Tibial artery (tissue), 4 donors: ENCODE measurements around the gene C14orf93.

Experiments used
- DNase-seq, 2 donors: peaks; one replicate each; pipeline ENCODE4 v3.0.0-alpha.2; 2019
- H3K27ac ChIP-seq, 2 donors: fragments of 200-600 bp; sonication (generic) in 1 of 2; 1 replicate in 1 of 2; 2 replicates in 1 of 2; pipeline ENCODE4 v1.5.1; 2018 to 2019; ENCODE audit warnings: mild to moderate bottlenecking in 1 of 2
- H3K27me3 ChIP-seq, 2 donors: fragments of 200-600 bp; sonication (generic) in 1 of 2; one replicate each; pipeline versions ENCODE4 v1.5.1 to v1.6.0; 2016 to 2019
- H3K36me3 ChIP-seq, 3 donors: fragments of 200-600 bp; sonication (generic) in 2 of 3; one replicate each; pipeline ENCODE4 v1.5.1; 2016 to 2019; ENCODE audit warnings: mild to moderate bottlenecking in 2 of 3
- H3K4me1 ChIP-seq, 4 donors: fragments of 200-600 bp; sonication (generic) in 2 of 4; 1 replicate in 3 of 4; 2 replicates in 1 of 4; pipeline ENCODE4 v1.5.1; 2016 to 2019
- H3K4me3 ChIP-seq, 2 donors: fragments of 200-600 bp; sonication (generic) in 1 of 2; 1 replicate in 1 of 2; 2 replicates in 1 of 2; pipeline ENCODE4 v1.5.1; 2018 to 2019; ENCODE audit warnings: mild to moderate bottlenecking in 2 of 2
- H3K9me3 ChIP-seq, 3 donors: fragments of 200-600 bp; sonication (generic) in 1 of 3; one replicate each; pipeline ENCODE4 v1.5.1; 2016 to 2019
- intact Hi-C: fragments of 100-400 bp; cut with DNase I; formaldehyde crosslinking; loops from one replicate; pipeline ENCODE4 v1.15.0; 2023; ENCODE audit warnings: low total_unique reads
- TF ChIP-seq, protein P1 (sequence below), 2 experiments: fragments of 200-600 bp in 1 of 2; fragments of 450-650 bp in 1 of 2; IDR thresholded peaks; one replicate each; pipeline ENCODE4 v1.5.1; 2017 to 2019; ENCODE audit warnings: antibody characterized with exemption in 2 of 2, mild to moderate bottlenecking in 1 of 2, moderate library complexity in 1 of 2

C14orf93 gene

DNA sequence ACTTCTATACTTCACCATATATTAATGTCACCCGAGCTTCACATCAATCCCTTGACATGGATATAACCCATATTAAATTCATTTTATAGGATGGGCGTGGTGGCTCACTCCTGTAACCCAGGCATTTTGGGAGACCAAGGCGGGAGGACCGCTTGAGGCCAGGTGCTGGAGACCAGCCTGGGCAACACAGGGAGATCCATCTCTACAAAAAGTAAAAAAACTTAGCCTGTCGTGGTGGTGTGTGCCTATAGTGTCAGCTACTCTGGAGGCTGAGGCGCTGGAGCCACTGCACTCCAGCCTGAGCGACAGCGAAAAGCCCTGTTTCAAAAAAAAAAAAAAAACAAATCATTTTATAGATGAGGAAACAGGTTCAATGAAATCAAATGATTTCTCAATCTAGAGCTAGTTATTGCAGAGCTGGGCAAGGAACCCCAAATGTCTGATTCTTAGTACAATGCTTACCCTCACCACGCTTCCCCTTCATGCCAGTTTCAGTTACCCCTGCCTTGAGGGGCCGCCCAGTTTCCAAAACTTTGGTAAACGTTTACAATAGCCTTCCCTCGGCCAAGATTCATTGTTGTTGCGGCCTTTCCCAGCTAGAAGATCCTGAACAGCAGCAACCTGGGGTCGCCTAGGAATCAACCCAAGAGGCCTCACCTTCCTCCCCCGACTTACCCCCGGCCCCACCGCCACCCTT lies 24.0 kb upstream of the C14orf93 start:
- no peaks in the 10 kb centered on the region for H3K27me3 ChIP-seq
- no peaks in the 10 kb centered on the region for H3K9me3 ChIP-seq
- TF ChIP-seq, protein P1, sequence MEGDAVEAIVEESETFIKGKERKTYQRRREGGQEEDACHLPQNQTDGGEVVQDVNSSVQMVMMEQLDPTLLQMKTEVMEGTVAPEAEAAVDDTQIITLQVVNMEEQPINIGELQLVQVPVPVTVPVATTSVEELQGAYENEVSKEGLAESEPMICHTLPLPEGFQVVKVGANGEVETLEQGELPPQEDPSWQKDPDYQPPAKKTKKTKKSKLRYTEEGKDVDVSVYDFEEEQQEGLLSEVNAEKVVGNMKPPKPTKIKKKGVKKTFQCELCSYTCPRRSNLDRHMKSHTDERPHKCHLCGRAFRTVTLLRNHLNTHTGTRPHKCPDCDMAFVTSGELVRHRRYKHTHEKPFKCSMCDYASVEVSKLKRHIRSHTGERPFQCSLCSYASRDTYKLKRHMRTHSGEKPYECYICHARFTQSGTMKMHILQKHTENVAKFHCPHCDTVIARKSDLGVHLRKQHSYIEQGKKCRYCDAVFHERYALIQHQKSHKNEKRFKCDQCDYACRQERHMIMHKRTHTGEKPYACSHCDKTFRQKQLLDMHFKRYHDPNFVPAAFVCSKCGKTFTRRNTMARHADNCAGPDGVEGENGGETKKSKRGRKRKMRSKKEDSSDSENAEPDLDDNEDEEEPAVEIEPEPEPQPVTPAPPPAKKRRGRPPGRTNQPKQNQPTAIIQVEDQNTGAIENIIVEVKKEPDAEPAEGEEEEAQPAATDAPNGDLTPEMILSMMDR (IDR thresholded peaks at IDR 0.05) = no peak
- peaks cover 36 to 44% (median 38%) of the 10 kb centered on the region in 3 donors for H3K36me3 ChIP-seq
- H3K4me1 ChIP-seq = peaks cover 0 to 22% (median 13%) of the 10 kb centered on the region in 4 donors
- peak overlapping the region; percentile 81 to 87 for H3K4me3 ChIP-seq
- DNase-seq = no peak
- peak overlapping the region; percentile 90 to 98 for H3K27ac ChIP-seq
- intact Hi-C loops = no loop called here

DNA sequence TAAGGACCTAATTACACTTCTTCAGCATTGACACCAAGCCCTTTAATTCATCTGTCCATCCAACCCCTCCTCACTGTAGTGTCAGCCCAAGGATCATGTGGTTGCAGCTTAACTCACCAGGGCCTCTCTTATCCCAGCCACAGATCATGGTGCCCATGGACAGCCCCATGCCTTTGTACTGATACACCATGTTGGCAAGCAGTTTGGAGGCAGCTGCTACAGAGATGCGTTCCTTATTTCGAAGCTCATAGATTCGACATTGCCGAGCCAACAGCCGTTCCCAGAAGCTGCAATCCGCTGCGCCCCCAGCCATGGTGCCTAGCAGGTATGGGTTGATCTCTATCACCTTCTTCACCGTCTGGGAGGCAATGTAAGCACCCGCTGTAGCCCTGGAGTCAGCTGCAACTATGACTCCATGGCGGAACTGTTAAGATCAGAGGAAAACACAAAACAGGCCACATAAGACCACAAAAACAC lies 23.3 kb upstream of the C14orf93 start:
- DNase-seq = no peak
- intact Hi-C loops = no loop called here
- Histone ChIP-seq H3K9me3 (no peaks in the 10 kb centered on the region), H3K4me1 (peaks cover 0 to 22% (median 13%) of the 10 kb centered on the region in 4 donors), H3K4me3 (no peak overlapping the region), H3K27ac (no peak overlapping the region), H3K36me3 (peaks cover 36 to 50% (median 38%) of the 10 kb centered on the region in 3 donors), H3K27me3 (no peaks in the 10 kb centered on the region)
- TF ChIP-seq, protein P1 (IDR thresholded peaks at IDR 0.05) = no peak

DNA sequence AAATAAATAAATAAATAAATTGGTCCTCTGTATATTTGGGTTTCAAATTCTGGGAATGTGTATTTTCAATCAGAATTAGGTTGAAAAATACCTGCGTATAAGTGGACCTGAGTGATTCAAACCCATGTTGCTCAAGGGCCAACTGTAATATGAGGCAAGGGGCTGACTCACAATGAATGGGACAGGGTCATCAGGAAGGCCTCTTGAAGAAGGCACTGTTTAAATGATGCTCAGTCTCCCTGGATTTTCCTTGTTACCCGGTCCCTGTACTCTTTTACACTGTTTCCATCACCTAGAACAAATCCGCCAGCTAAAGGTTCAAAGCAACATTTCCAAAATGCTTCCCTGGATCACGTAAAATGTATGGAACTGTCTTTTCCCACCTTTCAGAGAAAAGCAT lies 21.0 kb upstream of the C14orf93 start:
- DNase-seq = no peak
- peaks cover 38 to 68% (median 46%) of the 10 kb centered on the region in 3 donors for H3K36me3 ChIP-seq
- H3K4me1 ChIP-seq = peaks cover 0 to 22% (median 13%) of the 10 kb centered on the region in 4 donors
- no peak overlapping the region for H3K27ac ChIP-seq
- no peaks in the 10 kb centered on the region for H3K9me3 ChIP-seq
- H3K4me3 ChIP-seq = no peak overlapping the region
- intact Hi-C loops = no loop called here
- TF ChIP-seq, protein P1 (IDR thresholded peaks at IDR 0.05) = no peak
- H3K27me3 ChIP-seq = no peaks in the 10 kb centered on the region

DNA sequence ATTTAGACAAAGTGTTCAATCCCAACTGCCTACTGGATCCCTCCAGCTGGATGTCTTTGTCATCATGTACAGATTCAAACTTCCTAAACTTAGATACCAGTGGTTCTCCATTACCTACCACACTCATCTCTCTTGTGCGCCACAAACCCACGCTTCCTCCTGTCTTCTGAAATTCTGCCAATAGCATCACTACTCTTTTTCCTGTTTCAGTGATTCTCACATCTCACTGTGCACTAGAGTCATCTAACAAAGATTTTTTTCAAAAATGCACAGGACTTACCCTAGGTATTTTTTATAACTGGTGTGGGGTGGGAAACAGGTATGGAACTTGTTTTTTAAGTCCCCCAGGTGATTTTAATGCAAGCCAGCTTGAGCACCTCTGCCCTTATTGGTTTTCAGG lies 18.9 kb upstream of the C14orf93 start:
- Histone ChIP-seq H3K9me3 (no peaks in the 10 kb centered on the region), H3K4me3 (no peak overlapping the region), H3K27me3 (no peaks in the 10 kb centered on the region), H3K36me3 (peaks cover 44 to 88% (median 53%) of the 10 kb centered on the region in 3 donors), H3K27ac (no peak overlapping the region), H3K4me1 (peaks cover 0 to 19% (median 11%) of the 10 kb centered on the region in 4 donors)
- intact Hi-C loops = no loop called here
- TF ChIP-seq, protein P1 (IDR thresholded peaks at IDR 0.05) = no peak
- no peak for DNase-seq

DNA sequence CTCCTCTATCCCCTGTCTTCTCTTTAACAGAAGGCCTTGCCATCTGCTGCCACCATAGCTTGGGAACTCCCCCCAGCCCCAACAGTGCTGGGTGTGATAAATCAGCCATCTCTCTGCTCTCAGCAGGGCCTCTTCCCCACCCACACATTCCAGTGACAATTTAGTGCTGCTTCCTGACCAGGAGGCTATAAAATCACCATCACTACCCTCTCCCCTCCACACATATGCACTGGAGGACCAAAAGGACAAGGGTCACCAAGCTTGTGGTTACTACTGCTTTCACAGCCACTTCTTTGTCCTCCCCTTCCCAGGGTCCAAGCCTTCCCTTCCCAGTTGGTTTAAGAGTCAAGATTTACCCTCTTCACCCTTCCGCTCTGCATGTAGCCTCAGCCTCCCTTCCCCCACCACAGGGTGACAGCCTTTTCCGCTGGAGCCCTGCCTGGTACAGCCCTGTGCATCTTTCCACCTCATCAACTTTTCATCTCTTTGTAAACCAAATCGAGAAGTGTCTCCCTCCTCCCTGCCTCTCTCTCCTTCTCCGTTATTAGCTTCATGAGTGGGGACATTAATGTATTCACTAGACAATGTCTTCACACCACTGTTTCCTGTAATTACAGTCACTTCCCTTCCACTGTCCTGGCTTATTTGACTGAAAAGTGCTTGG lies 15.3 kb upstream of the C14orf93 start:
- Histone ChIP-seq H3K27ac (no peak overlapping the region), H3K9me3 (no peaks in the 10 kb centered on the region), H3K4me3 (no peak overlapping the region), H3K36me3 (peaks cover 13 to 56% (median 24%) of the 10 kb centered on the region in 3 donors), H3K4me1 (peaks cover 0 to 3% (median 0%) of the 10 kb centered on the region in 4 donors), H3K27me3 (no peaks in the 10 kb centered on the region)
- intact Hi-C loops = no loop called here
- no peak for DNase-seq
- TF ChIP-seq, protein P1 (IDR thresholded peaks at IDR 0.05) = no peak
